Astrocyte of the spinal cord (primary cell): ENCODE measurements around the gene SIGLEC12.

Experiments used
- DNase-seq: peaks from one replicate; pipeline ENCODE4 v3.0.0; 2011; ENCODE audit warnings: low read depth, low spot score
- H3K4me3 ChIP-seq: 2 replicates; pipeline ENCODE4 v1.5.1; 2011; ENCODE audit warnings: low read depth, mild to moderate bottlenecking, low read length, moderate library complexity
- in situ Hi-C: cut with HindIII; loops from 2 replicates; pipeline ENCODE4 v1.10.0; 2017; ENCODE audit warnings: low sequenced_read_pairs
- TF ChIP-seq, protein P1 (sequence below): IDR thresholded peaks from 2 replicates; pipeline ENCODE4 v1.5.1; 2012; ENCODE audit warnings: low read depth, mild to moderate bottlenecking, low read length, inconsistent platforms

The SIGLEC12 gene

DNA sequence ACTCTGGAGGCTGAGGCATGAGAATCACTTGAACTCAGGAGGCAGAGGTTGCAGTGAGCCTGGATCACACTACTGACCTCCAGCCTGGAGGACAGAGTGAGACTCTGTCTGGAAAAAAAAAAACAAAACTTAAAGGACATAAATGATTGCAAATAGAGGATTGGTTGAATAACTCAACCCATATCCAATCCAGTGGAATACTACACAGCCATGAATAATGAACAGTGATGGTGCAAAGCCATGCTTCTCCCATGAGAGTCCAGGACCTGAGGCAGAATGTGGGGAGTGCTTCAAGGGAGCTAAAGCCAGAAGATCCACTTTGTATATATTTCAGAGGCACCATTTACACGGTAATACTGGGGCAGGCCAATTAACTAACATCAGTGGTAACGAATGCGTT is 25.4 kb downstream of the SIGLEC12 start:
- TF ChIP-seq, protein P1, sequence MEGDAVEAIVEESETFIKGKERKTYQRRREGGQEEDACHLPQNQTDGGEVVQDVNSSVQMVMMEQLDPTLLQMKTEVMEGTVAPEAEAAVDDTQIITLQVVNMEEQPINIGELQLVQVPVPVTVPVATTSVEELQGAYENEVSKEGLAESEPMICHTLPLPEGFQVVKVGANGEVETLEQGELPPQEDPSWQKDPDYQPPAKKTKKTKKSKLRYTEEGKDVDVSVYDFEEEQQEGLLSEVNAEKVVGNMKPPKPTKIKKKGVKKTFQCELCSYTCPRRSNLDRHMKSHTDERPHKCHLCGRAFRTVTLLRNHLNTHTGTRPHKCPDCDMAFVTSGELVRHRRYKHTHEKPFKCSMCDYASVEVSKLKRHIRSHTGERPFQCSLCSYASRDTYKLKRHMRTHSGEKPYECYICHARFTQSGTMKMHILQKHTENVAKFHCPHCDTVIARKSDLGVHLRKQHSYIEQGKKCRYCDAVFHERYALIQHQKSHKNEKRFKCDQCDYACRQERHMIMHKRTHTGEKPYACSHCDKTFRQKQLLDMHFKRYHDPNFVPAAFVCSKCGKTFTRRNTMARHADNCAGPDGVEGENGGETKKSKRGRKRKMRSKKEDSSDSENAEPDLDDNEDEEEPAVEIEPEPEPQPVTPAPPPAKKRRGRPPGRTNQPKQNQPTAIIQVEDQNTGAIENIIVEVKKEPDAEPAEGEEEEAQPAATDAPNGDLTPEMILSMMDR: no peak
- DNase-seq: no peak
- in situ Hi-C loops: no loop called here
- H3K4me3 ChIP-seq: no peak overlapping the region

DNA sequence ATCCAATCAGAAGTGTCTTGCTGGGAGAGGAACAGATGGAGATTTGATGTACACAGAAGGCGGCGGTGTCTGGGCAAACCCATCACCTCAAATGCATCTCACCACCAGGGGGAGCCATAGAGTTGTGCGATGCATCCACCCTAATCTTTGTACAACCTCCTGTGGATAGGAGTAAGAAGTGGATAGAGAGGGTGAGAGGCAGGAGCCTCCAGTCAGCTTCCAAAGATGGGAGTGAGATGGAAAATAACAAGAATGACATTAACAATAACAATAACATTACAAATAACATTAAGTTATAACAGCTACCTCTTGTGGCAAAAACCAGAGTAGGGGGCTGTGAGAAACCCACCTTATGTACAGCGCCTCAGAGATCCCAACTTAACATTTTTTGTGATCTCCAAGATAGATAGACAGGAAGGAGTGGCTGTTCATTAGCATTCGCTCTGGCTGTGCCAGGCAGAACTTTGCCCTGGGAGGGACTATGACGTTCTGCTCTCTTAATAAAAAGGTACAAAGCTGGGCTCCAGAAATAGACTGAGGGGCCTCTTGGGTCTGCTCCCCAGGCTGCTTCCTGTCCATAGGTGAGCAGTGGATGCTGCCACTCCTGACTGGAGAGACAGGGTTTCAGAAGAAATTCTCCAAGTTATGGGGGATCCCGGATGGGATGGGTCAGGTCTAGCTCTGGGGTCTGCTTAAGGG is 28.4 kb downstream of the SIGLEC12 start:
- H3K4me3 ChIP-seq: no peak overlapping the region
- TF ChIP-seq, protein P1: peak; percentile 64
- peak; percentile 33 for DNase-seq
- in situ Hi-C loops: no loop called here

DNA sequence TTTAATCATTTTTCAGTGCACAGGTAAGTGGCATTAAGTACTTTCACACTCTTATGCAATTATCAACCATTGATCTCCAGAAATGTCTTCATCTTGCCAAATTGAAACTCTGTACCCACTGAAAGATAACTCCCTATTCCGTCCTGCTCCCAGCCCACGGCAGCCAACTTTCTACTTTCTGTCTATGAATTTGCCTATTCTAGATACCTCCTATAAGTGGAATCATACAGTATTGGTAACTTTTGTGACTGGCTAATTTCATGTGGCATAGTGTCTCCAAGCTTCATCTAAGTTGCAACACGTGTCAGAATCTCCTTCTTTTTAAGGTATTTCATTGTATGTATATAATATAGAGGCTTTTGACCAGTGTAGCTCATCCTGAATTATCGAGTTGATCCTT is 29.0 kb downstream of the SIGLEC12 start:
- H3K4me3 ChIP-seq: no peak overlapping the region
- DNase-seq: no peak
- TF ChIP-seq, protein P1: no peak
- in situ Hi-C loops: no loop called here

DNA sequence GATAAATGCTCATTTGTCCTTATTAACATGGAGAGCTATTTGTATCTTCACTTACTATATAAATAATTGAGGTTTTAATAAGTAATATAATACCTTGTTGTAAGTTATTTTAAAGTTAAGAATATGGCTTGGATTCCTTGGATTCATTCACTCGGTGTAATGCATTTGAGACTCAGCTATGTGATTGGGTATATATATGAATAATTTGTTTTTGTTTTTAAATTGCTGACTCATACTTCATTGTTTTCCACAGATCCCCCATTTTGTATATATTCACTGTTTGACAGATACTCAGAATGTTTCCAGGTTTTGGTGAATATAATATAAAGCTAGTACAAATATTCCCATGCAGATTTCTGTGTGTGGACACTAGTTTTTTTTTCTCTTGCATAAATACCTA is 30.1 kb downstream of the SIGLEC12 start:
- TF ChIP-seq, protein P1: no peak
- DNase-seq: no peak

DNA sequence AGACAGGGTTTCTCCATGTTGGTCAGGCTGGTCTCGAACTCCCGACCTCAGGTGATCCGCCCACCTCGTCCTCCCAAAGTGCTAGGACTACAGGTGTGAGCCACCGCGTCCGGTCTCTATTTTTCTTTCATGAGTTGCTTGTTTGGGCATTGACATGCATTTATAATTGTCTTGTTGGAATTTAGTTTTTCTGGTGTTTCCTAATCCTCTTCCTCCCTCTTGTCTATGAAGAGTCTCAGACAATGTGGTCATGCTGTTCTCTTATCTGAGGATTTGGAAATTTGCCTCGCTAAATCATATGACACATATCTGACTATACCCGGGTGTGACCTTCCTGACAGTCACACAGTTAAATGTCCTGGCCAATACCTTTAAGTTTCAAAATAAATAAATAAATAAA is 30.6 kb downstream of the SIGLEC12 start:
- TF ChIP-seq, protein P1: no peak
- in situ Hi-C loops: no loop called here
- H3K4me3 ChIP-seq: no peak overlapping the region
- no peak for DNase-seq

More for the DNA sequence above, 30.1 kb downstream of the SIGLEC12 start:
- H3K4me3 ChIP-seq: no peak overlapping the region
- in situ Hi-C loops: no loop called here

DNA sequence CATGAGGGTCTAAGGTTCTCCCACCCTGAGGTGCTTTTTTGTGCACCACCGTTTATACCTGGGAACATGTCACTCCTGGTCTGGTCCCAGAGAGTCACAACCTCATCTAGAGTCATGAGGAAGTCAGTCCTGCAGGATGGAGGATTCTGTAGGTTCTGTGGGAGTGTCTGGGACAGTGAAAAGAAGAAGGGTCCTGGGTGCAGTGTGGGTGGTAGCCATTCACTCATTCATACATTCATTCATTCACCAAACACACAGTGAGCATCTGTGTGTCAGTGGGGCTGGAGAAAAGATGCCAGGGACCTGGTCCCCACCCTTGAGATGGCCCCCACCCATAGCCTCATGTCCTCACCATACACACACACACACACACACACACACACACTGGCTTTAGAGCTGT is 32.0 kb downstream of the SIGLEC12 start:
- in situ Hi-C loops: no loop called here
- no peak overlapping the region for H3K4me3 ChIP-seq
- DNase-seq: no peak
- TF ChIP-seq, protein P1: no peak
